Stimulated activated CD8-positive, alpha-beta memory T cell treated with anti-CD3 and anti-CD28 coated beads, Interleukin-4, amount 100 ng/mL, for 1 hour (primary cell): ENCODE measurements around the gene SORCS3.

Experiments used
- DNase-seq, 2 donors: peaks; one replicate each; pipeline ENCODE4 v3.0.0-alpha.2; 2020; ENCODE audit warnings: low read depth in 2 of 2, low spot score in 1 of 2

SORCS3 gene

DNA sequence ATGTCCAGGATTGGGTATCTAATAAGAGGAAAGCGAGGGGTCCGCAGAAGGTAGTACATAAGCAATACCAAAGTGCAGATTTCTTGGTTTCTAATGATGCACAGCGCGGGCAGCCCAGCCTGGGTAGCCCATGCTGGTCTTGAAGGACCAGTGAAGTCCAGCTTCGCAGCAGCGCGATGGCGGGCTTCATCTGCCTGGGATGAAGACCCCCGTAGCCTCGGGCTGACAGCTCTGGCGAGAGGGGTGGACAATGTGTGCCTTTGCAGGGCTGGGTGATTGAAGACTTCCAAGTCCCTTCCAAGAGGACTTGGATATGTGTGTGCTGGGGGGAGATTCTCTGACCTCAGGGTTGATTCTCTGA, 2.2 kb downstream of the SORCS3 start:
- no peak for DNase-seq

DNA sequence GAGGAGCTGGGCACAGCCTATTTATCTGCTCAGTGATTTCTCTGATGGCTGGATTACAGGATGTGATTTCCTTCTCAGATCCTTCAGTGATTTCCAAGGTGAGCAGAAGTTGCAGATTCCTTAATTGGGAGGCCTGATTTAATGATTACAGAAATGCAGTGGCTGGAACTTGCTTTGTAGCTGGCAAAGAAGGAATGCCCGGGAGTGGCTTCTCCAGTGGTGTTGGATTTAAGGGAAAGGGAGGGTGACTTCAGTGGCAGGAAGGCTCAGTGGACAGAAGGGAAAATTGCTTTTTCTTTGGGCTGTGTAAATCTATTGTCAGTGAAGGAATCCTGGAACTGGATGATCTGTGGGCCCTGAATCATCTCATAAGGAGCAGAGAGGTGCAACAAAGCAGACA, 5.1 kb downstream of the SORCS3 start:
- no peak for DNase-seq

DNA sequence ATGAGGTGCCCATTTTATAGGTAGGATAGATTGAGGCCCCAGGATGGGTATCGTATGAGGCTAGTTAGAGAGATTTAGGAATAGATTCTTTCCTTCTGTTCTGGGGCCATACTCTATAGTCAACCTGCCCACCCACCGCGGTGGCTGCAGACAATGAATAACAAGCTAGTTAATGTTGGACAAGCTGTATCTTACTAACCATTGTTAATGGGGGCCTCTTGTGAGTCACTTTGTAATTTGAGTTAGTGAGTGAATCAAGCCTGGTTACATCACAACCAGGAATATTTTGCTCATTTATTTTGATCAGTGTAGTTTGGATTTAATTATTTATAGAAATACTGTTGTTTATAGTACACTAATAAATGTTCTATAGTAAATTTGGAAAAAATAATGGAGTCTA, 7.3 kb downstream of the SORCS3 start:
- DNase-seq: no peak

DNA sequence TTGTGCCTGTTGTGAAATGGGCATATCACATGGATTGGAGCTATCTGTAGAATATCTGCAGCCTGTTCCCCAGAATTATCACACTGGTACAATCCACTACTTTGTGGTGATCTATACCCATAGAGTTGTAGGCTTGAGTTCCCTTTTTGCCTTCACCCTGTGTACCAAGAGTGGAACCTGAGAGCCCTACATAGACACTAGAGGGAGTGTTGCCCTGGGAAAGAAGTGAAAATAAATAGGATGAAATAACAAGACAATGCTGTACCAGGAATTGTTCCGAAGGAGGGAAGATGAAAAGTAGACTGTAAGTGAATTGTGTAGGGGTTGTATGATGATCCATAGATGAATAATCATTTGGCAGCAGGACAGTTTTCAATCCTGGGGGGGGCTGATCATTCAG, 9.0 kb downstream of the SORCS3 start:
- no peak for DNase-seq

DNA sequence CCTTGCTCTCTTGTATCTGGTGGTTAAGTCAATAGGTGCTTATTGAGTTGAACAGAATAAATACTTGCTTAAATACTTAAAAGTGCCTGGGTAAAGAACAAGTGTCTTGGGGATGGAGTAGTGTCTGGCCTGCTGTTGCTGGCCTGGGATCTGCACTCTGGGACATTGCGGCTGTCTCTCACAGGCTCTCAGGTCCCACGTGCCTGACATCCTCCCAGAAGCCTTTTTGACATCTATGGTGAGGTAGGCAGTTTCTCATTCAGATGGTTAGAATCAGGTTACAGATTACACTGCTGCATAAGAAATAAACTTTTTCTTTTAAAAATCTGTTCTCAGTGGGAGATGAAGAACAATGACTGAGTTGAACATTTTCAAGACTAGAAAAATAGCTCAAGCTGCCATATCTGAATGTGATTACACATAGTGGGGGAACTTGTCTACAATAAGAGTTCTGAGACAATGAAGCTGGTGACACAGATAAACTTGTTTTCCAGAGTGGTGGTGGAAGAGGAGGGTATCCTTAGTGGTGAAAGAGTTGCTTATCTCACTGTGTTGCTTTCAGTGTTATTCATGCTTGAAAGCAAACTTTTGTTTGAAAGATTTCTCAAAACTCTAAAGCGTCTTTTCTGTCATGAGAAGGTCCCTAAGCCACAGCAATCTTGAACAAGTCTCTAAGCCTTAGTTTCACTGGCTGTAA, 9.7 kb downstream of the SORCS3 start:
- DNase-seq: no peak

DNA sequence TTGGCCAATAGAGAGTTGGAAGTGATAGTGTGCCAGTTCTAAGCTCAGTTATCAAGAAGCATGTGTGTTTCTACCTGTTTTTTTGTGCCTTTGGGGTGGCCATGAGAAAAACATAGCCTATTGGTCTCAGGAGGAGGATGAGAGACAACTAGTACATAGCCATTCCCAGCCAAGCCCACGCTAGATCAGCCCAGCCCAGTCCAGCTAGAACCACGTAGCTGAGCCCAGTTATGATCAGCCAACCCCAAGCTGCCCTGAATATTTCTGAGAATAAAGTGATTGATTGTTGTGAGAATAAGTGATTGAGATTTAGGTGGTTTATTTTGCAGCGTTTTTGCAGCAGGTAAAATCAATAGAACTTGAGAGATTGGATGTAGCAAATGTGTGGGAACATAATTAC, 15.9 kb downstream of the SORCS3 start:
- DNase-seq: no peak

DNA sequence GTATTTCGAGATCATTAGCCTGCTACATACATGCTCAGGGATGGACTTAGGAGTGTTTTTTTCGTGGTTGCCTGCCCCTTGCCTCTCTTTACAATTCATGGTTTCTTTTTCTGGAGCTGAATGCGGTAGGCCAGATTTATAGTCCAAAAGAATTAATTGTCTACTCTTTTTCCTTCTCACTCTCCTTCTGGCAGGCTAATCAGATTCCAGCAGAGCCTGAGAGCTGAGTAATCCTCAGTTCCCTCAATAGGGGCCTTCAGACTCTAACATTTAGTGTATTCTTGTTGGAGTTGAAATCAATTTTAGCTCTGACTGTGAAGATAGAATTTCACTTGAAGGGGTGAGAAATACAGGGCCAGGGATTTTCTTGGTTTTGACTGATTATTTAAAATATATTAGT, 16.4 kb downstream of the SORCS3 start:
- DNase-seq: no peak

DNA sequence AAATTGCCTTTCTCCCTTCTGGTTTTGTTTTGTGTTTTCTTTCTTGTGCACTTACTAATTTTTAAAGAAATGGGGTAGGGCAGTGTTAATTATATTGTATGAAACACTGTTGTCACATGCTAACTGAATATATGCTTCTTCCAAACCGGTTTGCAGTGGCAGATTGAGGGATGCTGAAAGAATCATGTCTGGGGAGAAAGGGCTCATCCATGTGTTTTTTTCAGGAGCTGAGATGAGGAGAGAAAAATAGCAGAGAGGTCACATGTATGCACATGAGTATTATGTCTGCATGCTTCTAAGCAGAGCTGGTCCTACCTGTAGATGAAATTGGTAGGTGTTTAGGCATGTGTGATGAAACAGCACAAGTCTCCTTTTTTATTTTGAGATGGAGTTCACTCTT, 17.0 kb downstream of the SORCS3 start:
- no peak for DNase-seq

DNA sequence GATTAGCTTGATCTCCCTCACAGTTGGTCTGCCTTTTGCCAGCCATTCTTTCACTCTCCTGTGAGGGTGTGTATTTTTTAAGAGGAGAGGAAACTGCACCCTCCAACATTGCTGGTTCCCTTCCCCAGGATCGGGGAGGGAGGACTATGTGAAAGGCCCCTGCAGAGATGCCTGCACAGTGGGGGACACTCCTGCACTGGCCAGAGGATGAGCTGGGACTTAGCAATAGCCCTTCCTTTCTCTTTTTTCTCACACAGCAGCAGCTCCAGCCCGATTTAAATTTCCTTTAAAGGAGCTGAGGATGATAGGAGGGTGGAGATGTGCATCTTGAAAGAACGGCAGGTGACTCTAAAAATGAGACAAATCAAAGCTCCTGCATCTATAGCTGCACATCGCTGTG, 18.7 kb downstream of the SORCS3 start:
- DNase-seq: no peak

DNA sequence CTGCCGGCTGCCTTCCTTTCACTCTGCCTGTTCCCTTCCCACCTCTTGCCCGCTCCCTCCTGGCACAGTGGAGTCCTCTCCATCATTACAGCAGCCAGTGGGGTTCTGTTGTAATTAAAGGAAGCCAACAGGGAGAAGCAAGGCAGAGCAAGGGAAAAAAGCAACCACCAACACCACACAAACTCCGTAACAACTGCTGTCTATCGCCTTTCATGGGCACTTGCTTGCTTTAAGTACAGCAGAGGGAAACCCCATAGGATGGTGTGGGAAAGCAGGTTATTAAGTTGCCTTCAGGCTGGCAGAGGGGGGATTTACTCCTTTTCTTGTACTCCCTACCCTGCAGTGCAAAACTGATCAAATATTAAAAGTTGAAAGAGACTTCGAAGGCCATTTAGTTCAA, 22.0 kb downstream of the SORCS3 start:
- DNase-seq: no peak

DNA sequence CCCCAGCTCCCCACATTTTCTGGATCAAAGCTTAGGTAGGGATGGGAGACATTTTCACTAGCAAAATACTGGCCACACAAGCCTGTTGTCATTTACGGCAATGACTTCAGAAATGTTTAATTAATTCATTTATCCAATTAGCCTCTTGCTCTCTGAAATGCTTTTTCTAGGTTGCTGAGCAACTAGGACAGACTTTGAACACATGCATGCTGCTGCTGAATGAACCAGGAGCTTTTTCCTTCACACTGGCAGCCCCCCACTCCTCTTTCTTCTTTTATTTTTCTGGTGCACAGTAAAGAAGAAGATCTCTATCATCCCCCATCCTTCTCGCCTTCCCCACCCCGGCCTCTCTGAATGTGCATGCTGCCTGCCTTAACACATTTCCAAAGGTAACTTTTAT, 22.5 kb downstream of the SORCS3 start:
- DNase-seq: no peak

DNA sequence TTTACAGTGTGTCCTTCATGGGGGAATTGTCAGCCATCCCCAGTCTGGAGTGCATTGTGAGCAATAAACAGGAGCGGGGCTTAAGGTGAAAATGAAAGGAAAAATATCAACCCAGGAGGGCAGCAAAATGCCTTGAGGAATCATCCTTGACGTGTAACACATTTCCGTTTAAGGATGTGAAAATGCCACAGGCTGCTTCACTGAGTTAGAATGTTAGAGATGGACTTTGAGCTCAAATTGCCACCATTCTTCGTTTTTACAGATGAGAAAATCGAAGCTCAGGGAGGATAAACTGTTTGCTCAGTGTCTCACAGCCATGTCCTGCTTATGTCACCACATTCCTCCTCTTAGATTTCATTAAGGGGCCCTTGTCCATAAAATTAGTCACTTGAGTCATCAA, 23.1 kb downstream of the SORCS3 start:
- DNase-seq: no peak

DNA sequence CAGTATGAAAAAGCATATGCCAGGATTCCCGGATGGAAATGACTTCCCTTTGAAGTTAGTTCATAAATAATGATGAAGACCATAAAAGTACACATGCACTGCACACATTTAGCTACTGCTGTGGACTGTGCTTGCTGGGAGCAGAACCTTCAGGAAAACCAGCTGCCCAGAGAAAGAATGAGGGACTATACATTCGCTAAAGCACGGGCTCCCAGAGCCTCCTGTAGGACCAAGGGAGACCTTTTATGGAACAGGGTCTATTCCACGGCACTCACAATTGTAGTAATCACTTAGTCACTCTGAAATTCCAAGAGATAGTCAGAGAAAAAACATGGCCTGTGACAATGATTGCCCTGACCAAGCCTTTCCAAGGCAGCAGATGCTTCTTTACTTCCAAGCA, 24.1 kb downstream of the SORCS3 start:
- DNase-seq: no peak

DNA sequence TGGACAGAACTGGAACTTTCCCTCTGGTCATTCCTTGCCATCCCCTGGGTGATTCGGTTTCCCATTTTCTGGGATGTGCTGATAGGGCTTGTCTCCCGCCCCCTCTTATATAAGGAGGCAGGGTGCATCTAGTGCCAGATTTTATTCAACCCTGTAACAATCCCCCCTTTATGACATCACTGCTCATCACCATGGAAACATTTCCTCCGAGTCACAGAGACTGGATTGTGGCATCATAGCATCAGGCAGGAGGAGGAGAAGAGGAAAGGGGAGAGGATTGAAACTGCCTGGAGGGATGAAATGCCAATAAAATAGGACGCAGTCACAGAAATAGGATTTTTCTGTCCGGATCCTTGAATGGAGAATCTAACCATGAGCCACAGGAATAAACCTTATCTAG, 25.0 kb downstream of the SORCS3 start:
- DNase-seq: no peak

DNA sequence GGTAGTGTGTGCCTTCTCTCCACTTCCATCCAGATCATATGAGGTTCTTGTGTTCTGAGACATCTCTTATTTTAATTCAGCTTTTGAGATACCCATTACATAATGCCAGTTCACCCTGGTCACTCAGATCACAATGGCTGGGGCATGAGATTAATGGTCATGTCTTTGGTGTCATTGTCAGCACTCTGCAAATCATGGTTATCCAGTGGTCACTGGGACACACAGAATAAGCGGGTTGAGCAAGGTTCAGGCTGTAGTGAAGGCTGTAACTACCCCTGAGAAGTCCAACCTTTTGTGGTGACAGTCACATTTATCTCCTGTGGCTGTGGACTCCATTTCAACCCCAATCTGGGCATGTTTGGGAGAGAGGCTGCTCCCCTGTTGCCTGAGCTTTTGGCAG, 35.8 kb downstream of the SORCS3 start:
- no peak for DNase-seq

DNA sequence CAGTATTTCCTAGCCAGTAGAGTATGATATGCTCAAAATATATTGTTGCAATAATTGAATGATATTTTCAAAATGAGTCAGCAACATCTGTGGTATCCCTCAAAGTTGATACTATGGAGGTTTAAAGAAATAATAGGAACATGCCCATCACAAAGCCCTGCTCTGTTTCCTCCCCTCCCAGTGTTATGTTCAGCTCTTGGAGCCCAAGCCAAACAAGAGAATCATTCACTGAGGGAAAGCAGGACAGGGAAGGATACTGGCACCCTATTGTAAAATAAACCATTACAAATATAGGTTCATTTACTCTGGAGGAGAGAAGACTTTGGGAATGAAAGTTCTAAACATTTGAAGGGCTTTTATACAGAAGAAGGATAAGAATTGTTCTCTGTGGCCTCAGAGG, 37.6 kb downstream of the SORCS3 start:
- no peak for DNase-seq

DNA sequence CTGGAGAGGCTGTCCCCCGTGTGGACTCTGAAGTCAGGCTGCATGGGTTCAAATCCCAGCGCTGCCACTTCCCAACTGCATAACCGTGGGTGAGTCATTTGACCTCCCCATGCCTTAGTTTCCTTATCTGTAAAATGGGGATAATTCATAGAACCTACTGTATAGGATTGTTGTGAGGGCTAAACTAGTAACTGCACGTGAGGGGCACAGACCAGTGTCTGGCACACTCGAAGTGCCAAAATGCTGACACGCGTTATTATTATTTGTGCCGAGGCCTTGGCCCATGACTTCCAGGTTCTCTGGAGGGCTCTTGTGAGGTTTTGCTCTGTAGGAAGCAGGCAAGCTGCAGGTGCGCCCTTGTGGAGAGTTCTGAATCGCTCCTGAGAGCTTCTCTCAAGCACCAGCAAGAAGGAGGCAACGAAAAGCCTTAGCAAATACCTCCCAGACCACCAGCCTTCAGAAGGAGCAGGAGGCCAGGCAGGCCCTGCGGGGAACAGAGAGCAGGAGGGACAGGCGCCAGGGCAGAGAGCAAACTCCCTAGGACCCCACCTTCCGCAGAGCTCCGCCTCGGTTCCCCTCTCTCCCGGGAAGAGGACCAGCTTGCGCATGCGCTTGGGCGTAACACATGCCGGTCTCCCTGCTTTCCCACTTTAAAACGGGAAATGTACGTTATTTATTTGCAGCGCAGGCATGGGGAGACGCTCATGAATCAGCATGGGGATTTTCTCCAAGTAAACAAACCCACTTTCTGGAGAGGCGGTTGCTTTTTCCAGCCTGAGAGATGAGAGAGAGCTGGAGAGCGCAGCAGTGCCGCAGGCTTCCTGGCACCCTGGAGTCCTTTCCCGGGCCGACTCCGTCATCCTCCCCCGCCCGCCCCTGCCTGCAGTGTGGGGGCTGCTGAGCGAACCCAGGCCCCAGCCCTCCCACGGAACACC, 39.6 kb downstream of the SORCS3 start:
- no peak for DNase-seq

DNA sequence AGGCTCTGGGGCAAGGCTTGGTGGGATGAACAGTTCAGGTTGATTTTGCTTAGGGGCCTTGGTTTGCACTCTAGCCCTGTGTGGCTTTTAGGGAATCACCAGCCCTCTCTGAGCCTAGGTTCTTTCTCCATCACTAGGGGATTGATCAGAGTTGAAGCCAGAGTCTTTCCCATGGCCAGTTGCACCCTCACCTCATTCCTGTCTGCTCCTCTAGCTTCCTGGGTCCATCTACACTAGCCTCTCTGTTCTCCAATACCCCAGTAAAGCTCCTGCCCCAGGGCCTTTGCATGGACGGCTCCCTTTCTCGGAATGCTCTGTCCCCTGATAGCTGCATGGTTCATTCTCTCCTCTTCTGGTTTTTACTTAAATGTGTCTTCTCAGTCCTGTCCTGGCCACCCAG, 40.4 kb downstream of the SORCS3 start:
- DNase-seq: no peak

DNA sequence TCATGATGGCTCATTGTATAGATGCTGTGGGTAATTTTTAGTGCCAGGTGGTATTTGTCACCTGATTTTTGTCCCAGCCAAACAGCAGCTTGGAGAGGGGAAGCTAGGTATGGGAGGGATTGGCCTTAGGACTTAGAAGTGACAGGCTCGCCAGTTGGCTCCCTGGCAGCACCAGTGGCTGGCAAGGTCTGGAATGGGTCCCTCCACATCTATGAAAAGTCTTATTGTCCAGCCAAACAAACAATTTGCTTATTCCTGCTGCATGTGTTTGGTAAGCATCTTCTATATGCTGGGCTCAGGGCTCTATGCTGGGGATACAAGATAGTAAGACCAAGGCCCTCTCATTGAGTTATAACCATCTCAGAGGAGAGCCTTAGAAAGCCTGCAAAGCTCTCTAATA, 42.5 kb downstream of the SORCS3 start:
- DNase-seq: no peak

DNA sequence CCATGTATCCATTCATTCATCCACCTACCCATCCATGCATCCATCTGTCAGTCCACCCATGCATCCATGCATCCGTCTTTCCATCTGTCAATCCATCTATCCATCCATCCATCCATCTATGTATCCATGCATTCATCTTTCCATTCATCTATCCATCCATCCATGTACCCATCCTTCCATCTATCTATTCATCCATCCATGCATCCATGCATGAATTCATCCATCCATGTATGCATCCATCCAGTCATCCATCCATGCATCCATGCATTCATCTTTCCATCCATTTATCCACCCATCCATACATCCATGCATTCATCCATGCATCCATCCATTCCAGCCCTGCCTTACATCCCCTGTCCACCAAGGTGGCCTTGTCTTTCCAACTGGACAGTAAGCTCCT, 45.7 kb downstream of the SORCS3 start:
- DNase-seq: no peak

DNA sequence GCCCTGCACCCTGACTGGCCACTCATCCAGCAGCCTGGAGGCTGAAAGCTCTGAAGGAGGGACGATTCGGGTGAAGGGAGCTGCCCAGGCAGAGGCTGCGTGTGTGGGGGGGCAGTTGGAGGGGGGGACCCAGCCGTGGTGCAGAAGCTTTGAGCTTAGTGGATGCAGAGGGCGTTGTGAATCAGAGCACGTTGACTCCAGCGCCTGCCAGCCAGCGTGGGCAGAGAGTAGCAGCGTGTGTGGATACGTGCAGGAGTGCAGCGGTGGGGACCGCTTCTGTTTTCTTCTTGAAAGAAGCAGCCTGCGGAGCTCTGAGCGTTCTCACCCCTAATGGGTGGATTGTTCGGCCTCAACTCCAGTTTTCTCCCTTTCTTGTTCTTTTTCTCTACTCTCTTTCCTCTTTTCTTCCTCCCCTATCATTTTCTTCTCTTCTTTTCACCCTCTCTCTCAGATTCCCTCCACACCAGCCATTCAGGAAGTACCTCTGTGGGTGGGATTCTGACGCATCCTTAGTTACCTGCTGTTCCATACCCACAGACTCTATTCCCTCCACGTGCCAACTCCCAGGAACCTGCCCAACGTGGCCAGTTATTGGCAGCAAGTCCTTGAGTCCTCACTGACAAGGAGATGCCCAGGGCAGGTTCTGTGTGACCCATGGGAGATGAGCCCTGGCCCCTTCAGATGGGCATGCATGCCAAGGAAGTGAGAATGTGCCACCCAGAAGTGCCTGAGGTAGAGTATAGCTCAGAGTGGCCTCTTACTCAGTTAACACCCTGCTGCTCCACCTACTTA, 47.4 kb downstream of the SORCS3 start:
- DNase-seq: no peak

DNA sequence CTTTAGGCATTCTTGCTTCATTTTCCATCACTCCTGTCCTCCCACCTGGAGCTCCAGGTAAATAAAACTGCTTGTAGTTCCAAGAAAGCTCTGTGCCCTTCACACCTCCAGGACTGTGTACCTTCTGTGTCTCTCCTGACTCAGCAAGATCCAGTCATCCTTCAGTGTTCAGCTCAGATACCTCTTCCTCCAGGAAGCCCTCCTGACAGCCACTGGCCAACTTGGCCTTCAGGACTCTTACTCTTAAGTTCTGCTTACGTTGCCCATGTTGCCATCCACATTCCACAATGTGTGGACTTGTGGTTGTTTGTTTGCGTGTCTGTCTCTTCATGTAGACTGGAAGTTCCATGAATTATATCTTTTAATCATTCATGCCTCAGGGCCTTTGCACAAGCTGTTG, 48.0 kb downstream of the SORCS3 start:
- DNase-seq: no peak
